Measurements from ENCODE around the gene CYP3A4. TPM values are rescaled to one million over a fixed set of nuclear protein-coding genes. Genes with fewer than 3 reads are reported as not detected.

CYP3A4 gene
- total RNA-seq, 1 experiment from 2014 or later, result not detected

- Histone ChIP-seq H3K4me3 (ENCODE audit: low read depth, low read length) (no peak overlapping the region), H3K36me3 (ENCODE audit: control insufficient read depth, insufficient read depth, low read length) (no peaks in the 10 kb centered on the region), H3K9me3 (no peaks in the 10 kb centered on the region), H3K4me1 (peaks cover 59% of the 10 kb centered on the region), H3K27me3 (replicated peaks; ENCODE audit: control insufficient read depth, insufficient read depth, low read length) (no peaks in the 10 kb centered on the region)
- BruUV-seq (replicated peaks), result no TSS peak
- intact Hi-C loops (cut with micrococcal nuclease; ENCODE audit: unreplicated experiment), result loop anchor here (5.0 kb wide), 1 partner anchor 152 kb away; the partner anchor contains the start of gene CYP3A5
- ChIA-PET POLR2A (interaction anchor here (1.1 kb wide), 2 partner anchors 213 to 325 kb away, joined by 4 read pairs; partner anchors contain the start of genes ZKSCAN5 and ZSCAN25), CTCF (interaction anchor here (0.5 to 1.2 kb wide), 6 partner anchors 8 to 304 kb away, joined by 3 to 4 read pairs (median 3); partner anchors contain the start of gene ZSCAN25)
- Mint-ChIP-seq H3K36me3 (ENCODE audit: insufficient read depth, unreplicated experiment) (no peaks in the 10 kb centered on the region), H3K27ac (ENCODE audit: unreplicated experiment) (peak overlapping the region; percentile 29), H3K9me3 (ENCODE audit: unreplicated experiment) (peaks cover 8% of the 10 kb centered on the region), H3K27me3 (ENCODE audit: insufficient read depth, unreplicated experiment) (no peaks in the 10 kb centered on the region), H3K4me3 (ENCODE audit: unreplicated experiment) (peak overlapping the region; percentile 11), H3K4me1 (ENCODE audit: low read depth, unreplicated experiment) (peaks cover 53% of the 10 kb centered on the region)
- TF ChIP-seq CTCF (IDR thresholded peaks at IDR 0.05; ENCODE audit: insufficient read depth in 1 of 2, low read depth in 1 of 2, low read length in 1 of 2, severe bottlenecking in 1 of 2, unreplicated experiment in 1 of 2), result no peak
- peak; percentile 57 to 65 for DNase-seq
These were observed 45.7 kb upstream of the CYP3A4 start for GRCh38 chr7:99829524-99830160.

GRCh38 chr7:99828811-99829210 lies 44.8 kb upstream of the CYP3A4 start:
- TF ChIP-seq CTCF (IDR thresholded peaks at IDR 0.05; ENCODE audit: insufficient read depth in 1 of 2, low read depth in 1 of 2, low read length in 1 of 2, severe bottlenecking in 1 of 2, unreplicated experiment in 1 of 2), result no peak
- BruUV-seq (replicated peaks), result no TSS peak
- DNase-seq, result no peak
- Mint-ChIP-seq H3K4me3 (ENCODE audit: unreplicated experiment) (peak overlapping the region; percentile 11), H3K27ac (ENCODE audit: unreplicated experiment) (peak overlapping the region; percentile 29), H3K27me3 (ENCODE audit: insufficient read depth, unreplicated experiment) (no peaks in the 10 kb centered on the region), H3K4me1 (ENCODE audit: low read depth, unreplicated experiment) (peaks cover 53% of the 10 kb centered on the region), H3K36me3 (ENCODE audit: insufficient read depth, unreplicated experiment) (no peaks in the 10 kb centered on the region), H3K9me3 (ENCODE audit: unreplicated experiment) (peaks cover 8% of the 10 kb centered on the region)
- ChIA-PET CTCF (interaction anchor here (1.1 kb wide), 2 partner anchors 9 to 303 kb away, joined by 3 read pairs; no protein-coding TSS in a partner anchor), POLR2A (no interaction called here)
- Histone ChIP-seq H3K4me3 (ENCODE audit: low read depth, low read length) (no peak overlapping the region), H3K27me3 (replicated peaks; ENCODE audit: control insufficient read depth, insufficient read depth, low read length) (no peaks in the 10 kb centered on the region), H3K4me1 (peaks cover 59% of the 10 kb centered on the region), H3K9me3 (peaks cover 3% of the 10 kb centered on the region; the same call in 1 of the 2 replicates), H3K36me3 (ENCODE audit: control insufficient read depth, insufficient read depth, low read length) (no peaks in the 10 kb centered on the region)
- intact Hi-C loops (cut with micrococcal nuclease; ENCODE audit: unreplicated experiment), result loop anchor here (5.0 kb wide), 1 partner anchor 152 kb away; the partner anchor contains the start of gene CYP3A5

- TF ChIP-seq CTCF (IDR thresholded peaks at IDR 0.05; ENCODE audit: insufficient read depth in 1 of 2, low read depth in 1 of 2, low read length in 1 of 2, severe bottlenecking in 1 of 2, unreplicated experiment in 1 of 2), result no peak
- CTCF ChIA-PET, result no interaction called here
- intact Hi-C loops (cut with micrococcal nuclease; ENCODE audit: unreplicated experiment), result loop anchor here (5.0 kb wide), 1 partner anchor 150 kb away; the partner anchor contains the start of gene CYP3A5
These were observed 43.2 kb upstream of the CYP3A4 start for GRCh38 chr7:99827040-99827778.

More at GRCh38 chr7:99827040-99827778, 43.2 kb upstream of the CYP3A4 start:
- no peak overlapping the region for H3K4me3 ChIP-seq (ENCODE audit: low read depth, low read length)
- POLR2A ChIA-PET, result no interaction called here
- peaks cover 43% of the 10 kb centered on the region for H3K4me1 Mint-ChIP-seq (ENCODE audit: low read depth, unreplicated experiment)
- H3K4me3 Mint-ChIP-seq (ENCODE audit: unreplicated experiment), result no peak overlapping the region
- no TSS peak for BruUV-seq (replicated peaks)
- no peaks in the 10 kb centered on the region for H3K27me3 ChIP-seq (replicated peaks; ENCODE audit: control insufficient read depth, insufficient read depth, low read length)
- no peaks in the 10 kb centered on the region for H3K36me3 Mint-ChIP-seq (ENCODE audit: insufficient read depth, unreplicated experiment)
- no peaks in the 10 kb centered on the region for H3K36me3 ChIP-seq (ENCODE audit: control insufficient read depth, insufficient read depth, low read length)
- H3K27ac Mint-ChIP-seq (ENCODE audit: unreplicated experiment), result no peak overlapping the region
- no peak for DNase-seq
- H3K27me3 Mint-ChIP-seq (ENCODE audit: insufficient read depth, unreplicated experiment), result no peaks in the 10 kb centered on the region
- peaks cover 7% of the 10 kb centered on the region; the same call in 1 of the 2 replicates for H3K9me3 ChIP-seq
- H3K9me3 Mint-ChIP-seq (ENCODE audit: unreplicated experiment), result peaks cover 8% of the 10 kb centered on the region
- H3K4me1 ChIP-seq, result peaks cover 55% of the 10 kb centered on the region

All from Caco-2 (cell line).